Sigmoid colon (tissue), 4 donors: ENCODE measurements around the gene PAK5.

Source experiments
- POLR2AphosphoS5 ChIP-seq, 4 donors: sonication (generic); formaldehyde crosslinking; IDR thresholded peaks; one replicate each; pipeline ENCODE4 v1.6.1; 2017; ENCODE audit warnings: antibody characterized with exemption in 4 of 4
- TF ChIP-seq, protein P1 (sequence below), 4 experiments: fragments of 450-650 bp in 3 of 4; fragments of 200-600 bp in 1 of 4; IDR thresholded peaks; one replicate each; pipeline ENCODE4 v1.5.1; 2016 to 2019; ENCODE audit warnings: antibody characterized with exemption in 4 of 4, mild to moderate bottlenecking in 3 of 4, moderate library complexity in 2 of 4

DNA sequence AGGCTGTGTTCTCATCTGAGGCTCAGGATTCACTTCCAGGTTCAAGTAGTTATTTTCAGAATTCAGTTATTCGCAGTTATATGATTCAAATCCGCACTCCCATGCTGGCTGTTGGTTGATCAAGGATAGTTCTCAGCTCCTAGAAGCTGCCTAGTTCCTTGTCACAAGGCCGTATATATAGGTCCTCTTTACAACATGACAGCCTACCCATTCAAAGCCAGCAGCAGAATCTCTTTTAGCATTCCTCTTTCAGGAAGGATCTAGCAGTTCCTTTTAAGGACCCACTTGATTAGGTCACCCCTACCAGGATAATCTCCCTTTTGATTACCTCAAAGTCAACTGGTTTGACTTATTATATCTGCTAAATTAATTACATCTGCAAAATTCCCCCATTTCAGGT lies 348.2 kb downstream of the PAK5 start:
- no peak for TF ChIP-seq POLR2AphosphoS5 (IDR thresholded peaks at IDR 0.05)
- TF ChIP-seq, protein P1, sequence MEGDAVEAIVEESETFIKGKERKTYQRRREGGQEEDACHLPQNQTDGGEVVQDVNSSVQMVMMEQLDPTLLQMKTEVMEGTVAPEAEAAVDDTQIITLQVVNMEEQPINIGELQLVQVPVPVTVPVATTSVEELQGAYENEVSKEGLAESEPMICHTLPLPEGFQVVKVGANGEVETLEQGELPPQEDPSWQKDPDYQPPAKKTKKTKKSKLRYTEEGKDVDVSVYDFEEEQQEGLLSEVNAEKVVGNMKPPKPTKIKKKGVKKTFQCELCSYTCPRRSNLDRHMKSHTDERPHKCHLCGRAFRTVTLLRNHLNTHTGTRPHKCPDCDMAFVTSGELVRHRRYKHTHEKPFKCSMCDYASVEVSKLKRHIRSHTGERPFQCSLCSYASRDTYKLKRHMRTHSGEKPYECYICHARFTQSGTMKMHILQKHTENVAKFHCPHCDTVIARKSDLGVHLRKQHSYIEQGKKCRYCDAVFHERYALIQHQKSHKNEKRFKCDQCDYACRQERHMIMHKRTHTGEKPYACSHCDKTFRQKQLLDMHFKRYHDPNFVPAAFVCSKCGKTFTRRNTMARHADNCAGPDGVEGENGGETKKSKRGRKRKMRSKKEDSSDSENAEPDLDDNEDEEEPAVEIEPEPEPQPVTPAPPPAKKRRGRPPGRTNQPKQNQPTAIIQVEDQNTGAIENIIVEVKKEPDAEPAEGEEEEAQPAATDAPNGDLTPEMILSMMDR (IDR thresholded peaks at IDR 0.05) = no peak
